DOHH2 (cell line): ENCODE results near the gene WDR13.

ENCODE experiments used
- H3F3A ChIP-seq: fragments of 200-600 bp; sonication (generic), shearing (Covaris generic); 2 replicates; pipeline ENCODE4 v1.6.0; 2016; ENCODE audit warnings: antibody characterized with exemption, mild to moderate bottlenecking; ENCODE audit not compliant: control insufficient read depth, insufficient read depth
- H3K27ac ChIP-seq: fragments of 200-600 bp; sonication (generic); 2 replicates; pipeline ENCODE4 v1.5.1; 2014; ENCODE audit warnings: low read depth, mild to moderate bottlenecking, low read length, moderate library complexity
- H3K27me3 ChIP-seq: fragments of 200-600 bp; sonication (generic); 2 replicates; pipeline ENCODE4 v1.6.1; 2014; ENCODE audit warnings: mild to moderate bottlenecking, low read length, mixed read lengths; ENCODE audit not compliant: control insufficient read depth
- H3K36me3 ChIP-seq: fragments of 200-600 bp; sonication (generic); 2 replicates; pipeline ENCODE4 v1.6.1; 2014; ENCODE audit warnings: mild to moderate bottlenecking, low read length, moderate library complexity, mixed read lengths; ENCODE audit not compliant: control insufficient read depth
- H3K4me1 ChIP-seq: fragments of 200-600 bp; sonication (generic); 2 replicates; pipeline ENCODE4 v1.6.1; 2014; ENCODE audit warnings: mild to moderate bottlenecking, low read length, mixed read lengths; ENCODE audit not compliant: control insufficient read depth
- H3K4me2 ChIP-seq: fragments of 200-600 bp; sonication (generic); 2 replicates; pipeline ENCODE4 v1.6.0; 2014; ENCODE audit warnings: mild to moderate bottlenecking, low read length, moderate library complexity
- H3K4me3 ChIP-seq: fragments of 200-600 bp; sonication (generic); 2 replicates; pipeline ENCODE4 v1.5.1; 2014; ENCODE audit warnings: mild to moderate bottlenecking, low read length, mixed read lengths
- H3K79me2 ChIP-seq: fragments of 200-600 bp; sonication (generic); 2 replicates; pipeline ENCODE4 v1.6.1; 2014; ENCODE audit warnings: mild to moderate bottlenecking, low read length, mixed read lengths; ENCODE audit not compliant: control insufficient read depth
- H3K9me2 ChIP-seq: fragments of 200-600 bp; sonication (generic); replicated peaks from 2 replicates; pipeline ENCODE4 v1.6.1; 2014; ENCODE audit warnings: mild to moderate bottlenecking, low read length, mixed read lengths; ENCODE audit not compliant: control insufficient read depth
- H3K9me3 ChIP-seq: fragments of 200-600 bp; sonication (generic); 2 replicates; pipeline ENCODE4 v1.6.1; 2014; ENCODE audit warnings: antibody characterized with exemption, low read length, mixed read lengths; ENCODE audit not compliant: control insufficient read depth, insufficient read depth
- H4K20me1 ChIP-seq: fragments of 200-600 bp; sonication (generic); 2 replicates; pipeline ENCODE4 v1.6.0; 2014; ENCODE audit warnings: low read depth, mild to moderate bottlenecking, antibody characterized with exemption, low read length, moderate library complexity; ENCODE audit not compliant: control insufficient read depth, insufficient read depth
- CTCF ChIP-seq: fragments of 200-600 bp; sonication (generic); IDR thresholded peaks from one replicate; pipeline ENCODE4 v1.5.1; 2014; ENCODE audit warnings: antibody characterized with exemption, mild to moderate bottlenecking, low read depth, low read length; ENCODE audit not compliant: poor library complexity, severe bottlenecking
- EZH2phosphoT487 ChIP-seq: fragments of 200-600 bp; sonication (generic); IDR thresholded peaks from 2 replicates; pipeline ENCODE4 v1.6.1; 2017; ENCODE audit warnings: borderline replicate concordance, mild to moderate bottlenecking, antibody characterized with exemption, low read length, moderate library complexity, mixed read lengths

Gene WDR13

GRCh38 chrX:48559636-48560035, 37.7 kb upstream of the WDR13 start:
- Histone ChIP-seq H3K27ac (no peak overlapping the region), H4K20me1 (no peaks in the 10 kb centered on the region), H3K36me3 (peaks cover 13% of the 10 kb centered on the region), H3K4me3 (no peak overlapping the region), H3K4me1 (no peaks in the 10 kb centered on the region), H3K9me3 (no peaks in the 10 kb centered on the region), H3K4me2 (no peak overlapping the region), H3K9me2 (no peaks in the 10 kb centered on the region), H3F3A (no peaks in the 10 kb centered on the region), H3K79me2 (no peaks in the 10 kb centered on the region), H3K27me3 (no peaks in the 10 kb centered on the region)
- TF ChIP-seq EZH2phosphoT487: no peak
- no peak for TF ChIP-seq CTCF

- no peaks in the 10 kb centered on the region for H3K9me3 ChIP-seq
- peaks cover 8% of the 10 kb centered on the region for H3K36me3 ChIP-seq
- no peaks in the 10 kb centered on the region for H3K79me2 ChIP-seq
- H4K20me1 ChIP-seq: no peaks in the 10 kb centered on the region
- no peaks in the 10 kb centered on the region for H3K4me1 ChIP-seq
- no peak overlapping the region for H3K4me2 ChIP-seq
- H3K4me3 ChIP-seq: no peak overlapping the region
- no peak overlapping the region for H3K27ac ChIP-seq
- no peaks in the 10 kb centered on the region for H3F3A ChIP-seq
- no peaks in the 10 kb centered on the region for H3K27me3 ChIP-seq
- TF ChIP-seq EZH2phosphoT487 (no peak), CTCF (no peak)
- no peaks in the 10 kb centered on the region for H3K9me2 ChIP-seq
Observed at GRCh38 chrX:48560056-48560455, 37.2 kb upstream of the WDR13 start.

- no peaks in the 10 kb centered on the region for H3K9me3 ChIP-seq
- no peaks in the 10 kb centered on the region for H3K79me2 ChIP-seq
- no peak overlapping the region for H3K4me2 ChIP-seq
- H3K4me1 ChIP-seq: no peaks in the 10 kb centered on the region
- no peak overlapping the region for H3K4me3 ChIP-seq
- H3K27me3 ChIP-seq: no peaks in the 10 kb centered on the region
- TF ChIP-seq EZH2phosphoT487: no peak
- TF ChIP-seq CTCF: no peak
- no peaks in the 10 kb centered on the region for H3F3A ChIP-seq
- H4K20me1 ChIP-seq: no peaks in the 10 kb centered on the region
- no peak overlapping the region for H3K27ac ChIP-seq
- H3K36me3 ChIP-seq: peaks cover 6% of the 10 kb centered on the region
- H3K9me2 ChIP-seq: no peaks in the 10 kb centered on the region
Observed at GRCh38 chrX:48560681-48561080, 36.6 kb upstream of the WDR13 start.
